HepG2 (cell line): ENCODE measurements around the gene ZFP69B. TPM values are rescaled to one million over a fixed set of nuclear protein-coding genes. Genes with fewer than 3 reads are reported as not detected.

Source experiments
- CENPBD1 ChIP-seq: sonication (generic); formaldehyde crosslinking; IDR thresholded peaks from 2 replicates; pipeline ENCODE4 v1.8.0; 2022; ENCODE audit warnings: missing genetic modification reagents, low read depth, mild to moderate bottlenecking, borderline replicate concordance
- ETS1 ChIP-seq: sonication (generic); formaldehyde crosslinking; IDR thresholded peaks from 2 replicates; pipeline ENCODE4 v1.4.0; 2020; ENCODE audit warnings: missing genetic modification reagents
- FOXJ3 ChIP-seq: sonication (generic); formaldehyde crosslinking; IDR thresholded peaks from 2 replicates; pipeline ENCODE4 v1.4.0; 2020; ENCODE audit warnings: missing genetic modification reagents, mild to moderate bottlenecking, borderline replicate concordance
- GMEB2 ChIP-seq: IDR thresholded peaks from 2 replicates; pipeline ENCODE4 v1.6.1; 2016; ENCODE audit warnings: missing biosample characterization, missing genetic modification reagents, low read depth
- KDM5B ChIP-seq: sonication (generic); formaldehyde crosslinking; IDR thresholded peaks from 2 replicates; pipeline ENCODE4 v1.4.0; 2020; ENCODE audit warnings: missing genetic modification reagents, mild to moderate bottlenecking, borderline replicate concordance
- MIER3 ChIP-seq: IDR thresholded peaks from 2 replicates; pipeline ENCODE4 v1.6.1; 2016; ENCODE audit warnings: missing compliant biosample characterization, borderline replicate concordance
- MLX ChIP-seq: IDR thresholded peaks from 2 replicates; pipeline ENCODE4 v1.6.1; 2016
- RBAK ChIP-seq: sonication (generic); formaldehyde crosslinking; IDR thresholded peaks from 2 replicates; pipeline ENCODE4 v1.5.1; 2020; ENCODE audit warnings: mild to moderate bottlenecking, missing genetic modification reagents
- SIN3A ChIP-seq: IDR thresholded peaks from 2 replicates; pipeline ENCODE4 v1.6.1; 2011; ENCODE audit warnings: low read depth, mild to moderate bottlenecking, control low read depth, low read length, borderline replicate concordance
- SMYD3 ChIP-seq: sonication (generic); formaldehyde crosslinking; IDR thresholded peaks from 2 replicates; pipeline ENCODE4 v1.8.1; 2023; ENCODE audit warnings: mild to moderate bottlenecking, missing genetic modification reagents
- SRSF1 ChIP-seq: fragments of 200-400 bp; formaldehyde crosslinking; optimal IDR thresholded peaks from 2 replicates; pipeline ENCODE3; 2017; ENCODE audit warnings: mild to moderate bottlenecking, low read depth, low read length, moderate library complexity
- THRA ChIP-seq: sonication (generic); formaldehyde crosslinking; IDR thresholded peaks from 2 replicates; pipeline ENCODE4 v1.4.0; 2020; ENCODE audit warnings: missing genetic modification reagents, borderline replicate concordance
- ZBTB46 ChIP-seq: sonication (generic); formaldehyde crosslinking; IDR thresholded peaks from 2 replicates; pipeline ENCODE4 v1.4.0; 2020; ENCODE audit warnings: mild to moderate bottlenecking, missing genetic modification reagents, borderline replicate concordance
- ZMYM4 ChIP-seq: sonication (generic); formaldehyde crosslinking; IDR thresholded peaks from 2 replicates; pipeline ENCODE4 v1.8.1; 2023; ENCODE audit warnings: mild to moderate bottlenecking, missing genetic modification reagents
- ZNF430 ChIP-seq: sonication (generic); formaldehyde crosslinking; IDR thresholded peaks from 2 replicates; pipeline ENCODE4 v1.9.0; 2021; ENCODE audit warnings: mild to moderate bottlenecking, missing genetic modification reagents
- ZNF512B ChIP-seq: sonication (generic); formaldehyde crosslinking; IDR thresholded peaks from 2 replicates; pipeline ENCODE4 v1.5.1; 2020; ENCODE audit warnings: missing genetic modification reagents, mild to moderate bottlenecking, borderline replicate concordance
- ZNF558 ChIP-seq: sonication (generic); formaldehyde crosslinking; IDR thresholded peaks from 2 replicates; pipeline ENCODE4 v1.9.0; 2022; ENCODE audit warnings: mild to moderate bottlenecking, missing genetic modification reagents, borderline replicate concordance
- polyA plus RNA-seq, 8 experiments: library from polyadenylated mRNA; depleted of rRNA in 3 of 8; stranded (reverse) in 7 of 8; unstranded in 1 of 8; fragments of >200 nt; fragmentation: Illumina TruSeq in 4 of 8; extraction: Trizol in 4 of 8; gene quantifications; 2 replicates each; pipeline versions ENCODE4 v1.2.1 to v1.2.3, GENCODE V29; 2011 to 2016; ENCODE audit warnings: low read depth in 4 of 8, missing spikeins in 1 of 8, mixed read lengths in 1 of 8; ENCODE audit not compliant: insufficient read depth in 1 of 8
- total RNA-seq, 5 experiments: library from RNA; depleted of rRNA; stranded (reverse); fragments of >200 nt; fragmentation: Illumina TruSeq; extraction: Trizol; gene quantifications; 2 replicates each; pipeline ENCODE4 v1.2.3, GENCODE V29; 2016; ENCODE audit warnings: low read depth in 1 of 5

ZFP69B gene
- total and polyA plus RNA-seq, 2 of the 13 experiments (the other 11 are each of a cell fraction or from before 2014, with no cell fraction given) = 4.6 to 7.7 TPM

GRCh38 chr1:40508375-40509341 is 58.4 kb downstream of the ZFP69B start, which contains the start of gene EXO5 (continued):
- no peak for TF ChIP-seq ZBTB46 (CRISPR knock-in tag)
- TF ChIP-seq ZNF430 = peak; percentile 73; the same call in 1 of the 2 replicates
- TF ChIP-seq KDM5B (CRISPR knock-in tag) = peak; percentile 95
- TF ChIP-seq FOXJ3 (CRISPR knock-in tag) = no peak
- no peak for TF ChIP-seq SMYD3 (CRISPR knock-in tag)
- TF ChIP-seq ZNF512B (CRISPR knock-in tag) = no peak
- peak; percentile 84; the same call in 1 of the 2 replicates for TF ChIP-seq MIER3 (CRISPR knock-in tag)
- TF ChIP-seq MLX (CRISPR knock-in tag) = peak; percentile 20; the same call in 1 of the 2 replicates
- TF ChIP-seq SRSF1 = no peak
- peak; percentile 78; the same call in 1 of the 2 replicates for TF ChIP-seq ETS1 (CRISPR knock-in tag)
- TF ChIP-seq THRA (CRISPR knock-in tag) = no peak
- 0 out of 2 replicates have a peak, but pooled peaks have one; percentile 55 for TF ChIP-seq CENPBD1 (CRISPR knock-in tag)
- no peak for TF ChIP-seq RBAK (CRISPR knock-in tag)
- TF ChIP-seq GMEB2 (CRISPR knock-in tag) = no peak
- TF ChIP-seq ZMYM4 = peak; percentile 94
- 0 out of 2 replicates have a peak, but pooled peaks have one; percentile 72 for TF ChIP-seq SIN3A
- 0 out of 2 replicates have a peak, but pooled peaks have one; percentile 82 for TF ChIP-seq ZNF558 (CRISPR knock-in tag)
